Spleen (tissue), 11 donors: ENCODE measurements around the gene POU2AF2. TPM values are rescaled to one million over a fixed set of nuclear protein-coding genes. Genes with fewer than 3 reads are reported as not detected.
"Not testable (repeated sequence)": the region's sequence is repeated elsewhere in the genome, so short reads cannot be mapped to it uniquely, and the experiment has no call there.

Experiments used
- DNase-seq: peaks from one replicate; pipeline ENCODE4 v3.0.0-alpha.2; 2020
- H3K27ac ChIP-seq, 8 donors: fragments of 200-600 bp; sonication (generic) in 7 of 8; 1 replicate in 4 of 8; 2 replicates in 4 of 8; pipeline versions ENCODE4 v1.5.0 to v1.8.0; 2016 to 2021; ENCODE audit warnings: inconsistent platforms in 4 of 8, mild to moderate bottlenecking in 4 of 8, moderate library complexity in 1 of 8
- H3K27me3 ChIP-seq, 7 donors: fragments of 200-600 bp; sonication (generic) in 6 of 7; replicated peaks in 1 of 7; 1 replicate in 4 of 7; 2 replicates in 3 of 7; pipeline versions ENCODE4 v1.5.0 to v1.8.0; 2016 to 2021; ENCODE audit warnings: inconsistent platforms in 3 of 7, mild to moderate bottlenecking in 1 of 7
- H3K36me3 ChIP-seq, 6 donors: fragments of 200-600 bp; sonication (generic) in 5 of 6; 1 replicate in 4 of 6; 2 replicates in 2 of 6; pipeline versions ENCODE4 v1.5.0 to v1.8.0; 2016 to 2021; ENCODE audit warnings: inconsistent platforms in 2 of 6
- H3K4me1 ChIP-seq, 6 donors: fragments of 200-600 bp; sonication (generic) in 5 of 6; 1 replicate in 3 of 6; 2 replicates in 3 of 6; pipeline versions ENCODE4 v1.5.0 to v1.8.0; 2016 to 2021; ENCODE audit warnings: inconsistent platforms in 3 of 6
- H3K4me3 ChIP-seq, 8 donors: fragments of 200-600 bp; sonication (generic) in 7 of 8; 1 replicate in 4 of 8; 2 replicates in 4 of 8; pipeline versions ENCODE4 v1.5.0 to v1.8.0; 2016 to 2021; ENCODE audit warnings: inconsistent platforms in 4 of 8, mild to moderate bottlenecking in 4 of 8, moderate library complexity in 2 of 8
- H3K9me3 ChIP-seq, 8 donors: fragments of 200-600 bp; sonication (generic) in 7 of 8; 1 replicate in 4 of 8; 2 replicates in 4 of 8; pipeline versions ENCODE4 v1.5.0 to v1.8.0; 2016 to 2021; ENCODE audit warnings: inconsistent platforms in 4 of 8
- CTCF ChIP-seq, 11 experiments: fragments of 200-600 bp in 7 of 11; fragments of 450-650 bp in 4 of 11; sonication (generic) in 4 of 11; IDR thresholded peaks in 8 of 11; conservative IDR thresholded peaks in 3 of 11; 1 replicate in 7 of 11; 2 replicates in 4 of 11; pipeline versions ENCODE4 v1.4.0 to v1.8.0; 2016 to 2021; ENCODE audit warnings: antibody characterized with exemption in 11 of 11, inconsistent platforms in 4 of 11, mild to moderate bottlenecking in 1 of 11
- POLR2A ChIP-seq, 3 donors: fragments of 450-650 bp; IDR thresholded peaks; one replicate each; pipeline ENCODE4 v1.5.1; 2017; ENCODE audit warnings: antibody characterized with exemption in 3 of 3, mild to moderate bottlenecking in 1 of 3
- POLR2AphosphoS5 ChIP-seq, 3 donors: sonication (generic); formaldehyde crosslinking; IDR thresholded peaks; one replicate each; pipeline ENCODE4 v1.5.1; 2017; ENCODE audit warnings: antibody characterized with exemption in 3 of 3
- WGBS, 5 donors: extraction: QIAGEN DNeasy Blood & Tissue Kit in 3 of 5; methylation state at CpG; one replicate each; pipeline versions ENCODE4 v1.1.5 to v1.1.7; 2013 to 2018; 5-methylcytosine and 5-hydroxymethylcytosine counted together
- intact Hi-C: fragments of 100-400 bp; cut with DNase I; formaldehyde crosslinking; loops from one replicate; pipeline ENCODE4 v1.15.0; 2023; ENCODE audit warnings: low total_unique reads
- polyA plus RNA-seq, 3 donors: library from polyadenylated mRNA; stranded (reverse); fragments of 200-250 nt; gene quantifications; one replicate each; pipeline ENCODE4 v1.2.1, GENCODE V29; 2013
- total RNA-seq, 7 donors: library from RNA; depleted of rRNA in 3 of 7; stranded (reverse); fragments of >200 nt in 3 of 7; fragmentation: NEBNext Ultra II Directional in 4 of 7; extraction: Animal tissue kit (Norgen Biotek cat#: 25700) in 4 of 7; gene quantifications; one replicate each; pipeline versions ENCODE4 v1.1.0 to v1.2.1, GENCODE V29; 2016 to 2021
- donor health status: healthy with polysubstance abuse.
- donor health status: DM: no; HTN: no; CAD: no; lungs with moderate emphysema.
- donor health status: DM: no; HTN: no; CAD: no.
- donor health status: Bipolar disorder and iron deficiency.
- donor health status: healthy.
- donor health status: DM: no; HTN: no; CAD: no.
- donor health status: DM: yes; HTN: yes; CAD: no.

The POU2AF2 gene
- total and polyA plus RNA-seq, 10 donors, result not detected

- no peak for DNase-seq
- Histone ChIP-seq H3K9me3 (no peaks in the 10 kb centered on the region), H3K4me3 (no peak overlapping the region), H3K4me1 (no peaks in the 10 kb centered on the region), H3K27ac (no peak overlapping the region), H3K36me3 (no peaks in the 10 kb centered on the region), H3K27me3 (peaks cover 0 to 7% (median 0%) of the 10 kb centered on the region in 7 donors)
- intact Hi-C loops, result no loop called here
- 68 to 83% (median 72%) methylated on average over 1 of the region's 1 CpG for WGBS, 5 donors
- TF ChIP-seq CTCF (IDR thresholded peaks at IDR 0.05 in 8 of 11, conservative IDR thresholded peaks at IDR 0.05 in 3 of 11) (no peak), POLR2A (IDR thresholded peaks at IDR 0.05) (no peak), POLR2AphosphoS5 (IDR thresholded peaks at IDR 0.05) (no peak)
These were observed 19.1 kb downstream of the POU2AF2 start for GRCh38 chr11:111264646-111265045.

- intact Hi-C loops, result no loop called here
- Histone ChIP-seq H3K27me3 (peaks cover 0 to 7% (median 0%) of the 10 kb centered on the region in 7 donors), H3K27ac (no peak overlapping the region), H3K9me3 (no peaks in the 10 kb centered on the region), H3K36me3 (no peaks in the 10 kb centered on the region), H3K4me3 (no peak overlapping the region), H3K4me1 (no peaks in the 10 kb centered on the region)
- TF ChIP-seq POLR2A (IDR thresholded peaks at IDR 0.05), result no peak
- no peak for TF ChIP-seq CTCF (IDR thresholded peaks at IDR 0.05 in 8 of 11, conservative IDR thresholded peaks at IDR 0.05 in 3 of 11)
- TF ChIP-seq POLR2AphosphoS5 (IDR thresholded peaks at IDR 0.05), result no peak
- WGBS, 5 donors, result 89 to 97% (median 95%) methylated on average over 2 of the region's 2 CpGs
- no peak for DNase-seq
These were observed 19.9 kb downstream of the POU2AF2 start for GRCh38 chr11:111265421-111265820.

- intact Hi-C loops, result not testable (repeated sequence)
- WGBS, 5 donors, result 47 to 82% (median 62%) methylated on average over 4 of the region's 4 CpGs
These were observed 22.8 kb downstream of the POU2AF2 start for GRCh38 chr11:111268303-111268702.

GRCh38 chr11:111269146-111269868, 23.8 kb downstream of the POU2AF2 start:
- 67 to 80% (median 75%) methylated on average over 5 of the region's 5 CpGs for WGBS, 5 donors
- DNase-seq, result no peak

More at GRCh38 chr11:111268303-111268702, 22.8 kb downstream of the POU2AF2 start:
- not testable (repeated sequence) for H3K27ac ChIP-seq, H3K36me3 ChIP-seq, H3K4me3 ChIP-seq, H3K4me1 ChIP-seq, H3K9me3 ChIP-seq, DNase-seq
- peaks cover 0 to 13% (median 0%) of the 10 kb centered on the region in 7 donors for H3K27me3 ChIP-seq

More at GRCh38 chr11:111269146-111269868, 23.8 kb downstream of the POU2AF2 start:
- H3K36me3 ChIP-seq, result no peaks in the 10 kb centered on the region
- no peaks in the 10 kb centered on the region for H3K9me3 ChIP-seq
- no peaks in the 10 kb centered on the region for H3K4me1 ChIP-seq
- intact Hi-C loops, result no loop called here
- no peak for TF ChIP-seq CTCF (IDR thresholded peaks at IDR 0.05 in 8 of 11, conservative IDR thresholded peaks at IDR 0.05 in 3 of 11)
- no peak for TF ChIP-seq POLR2AphosphoS5 (IDR thresholded peaks at IDR 0.05)
- TF ChIP-seq POLR2A (IDR thresholded peaks at IDR 0.05), result no peak
- peaks cover 0 to 9% (median 0%) of the 10 kb centered on the region in 7 donors for H3K27me3 ChIP-seq
- H3K4me3 ChIP-seq, result no peak overlapping the region
- no peak overlapping the region for H3K27ac ChIP-seq
